IPS-15b (cell line): ENCODE data around the gene MKNK2.
"Not testable (repeated sequence)": the region's sequence is repeated elsewhere in the genome, so short reads cannot be mapped to it uniquely, and the experiment has no call there.

Source experiments
- H3K27me3 ChIP-seq: one replicate; pipeline ENCODE4 v1.6.1; 2013; ENCODE audit warnings: low read length; ENCODE audit not compliant: control insufficient read depth, insufficient read depth
- H3K36me3 ChIP-seq: one replicate; pipeline ENCODE4 v1.6.1; 2013; ENCODE audit warnings: low read length; ENCODE audit not compliant: control insufficient read depth, insufficient read depth
- H3K4me1 ChIP-seq: one replicate; pipeline ENCODE4 v1.6.1; 2013; ENCODE audit warnings: mild to moderate bottlenecking, low read length; ENCODE audit not compliant: control insufficient read depth, insufficient read depth
- H3K4me3 ChIP-seq: one replicate; pipeline ENCODE4 v1.5.1; 2013; ENCODE audit warnings: low read depth, low read length
- H3K9ac ChIP-seq: one replicate; pipeline ENCODE4 v1.6.1; 2013; ENCODE audit warnings: low read depth, mild to moderate bottlenecking, low read length
- H3K9me3 ChIP-seq: one replicate; pipeline ENCODE4 v1.6.1; 2013; ENCODE audit warnings: mild to moderate bottlenecking, low read length; ENCODE audit not compliant: control insufficient read depth, insufficient read depth

Gene MKNK2

DNA sequence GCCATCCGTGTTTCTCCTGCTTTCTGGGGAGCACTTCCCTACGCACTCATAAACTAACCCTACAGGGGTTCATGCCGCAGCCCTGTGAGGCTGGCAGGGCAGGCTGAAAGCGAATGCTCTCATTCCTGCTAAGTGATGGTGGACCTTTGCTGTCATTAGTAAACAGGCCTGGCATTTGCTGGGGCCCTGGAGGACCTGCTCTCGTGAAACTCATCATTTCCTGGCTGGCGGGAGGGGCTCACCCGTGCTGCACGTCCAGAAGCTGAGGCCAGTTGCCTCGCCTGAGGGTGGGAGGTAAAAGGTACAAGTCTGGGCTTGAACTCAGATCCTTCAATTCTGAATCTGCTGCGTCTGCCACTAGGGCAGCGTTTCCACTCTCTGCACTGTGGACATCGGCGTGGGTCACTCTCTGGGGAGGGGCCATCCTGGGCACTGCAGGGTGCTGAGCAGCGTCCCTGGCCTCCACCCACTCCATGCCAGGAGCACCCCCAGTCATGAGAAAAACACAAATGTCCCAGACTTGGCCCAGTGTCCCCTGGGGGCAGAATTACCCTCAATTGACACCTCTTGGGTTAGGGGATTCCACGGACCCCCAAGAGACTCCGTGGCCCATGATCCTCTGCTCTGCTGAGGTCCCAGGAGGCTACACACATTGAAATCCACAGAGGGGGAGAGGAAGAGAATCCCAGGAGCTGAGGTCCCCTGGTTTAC is 38.1 kb upstream of the MKNK2 start:
- H3K36me3 ChIP-seq, result peaks cover 2% of the 10 kb centered on the region
- no peak overlapping the region for H3K4me3 ChIP-seq
- no peaks in the 10 kb centered on the region for H3K27me3 ChIP-seq
- H3K9ac ChIP-seq, result no peak overlapping the region
- H3K9me3 ChIP-seq, result no peaks in the 10 kb centered on the region
- no peaks in the 10 kb centered on the region for H3K4me1 ChIP-seq

DNA sequence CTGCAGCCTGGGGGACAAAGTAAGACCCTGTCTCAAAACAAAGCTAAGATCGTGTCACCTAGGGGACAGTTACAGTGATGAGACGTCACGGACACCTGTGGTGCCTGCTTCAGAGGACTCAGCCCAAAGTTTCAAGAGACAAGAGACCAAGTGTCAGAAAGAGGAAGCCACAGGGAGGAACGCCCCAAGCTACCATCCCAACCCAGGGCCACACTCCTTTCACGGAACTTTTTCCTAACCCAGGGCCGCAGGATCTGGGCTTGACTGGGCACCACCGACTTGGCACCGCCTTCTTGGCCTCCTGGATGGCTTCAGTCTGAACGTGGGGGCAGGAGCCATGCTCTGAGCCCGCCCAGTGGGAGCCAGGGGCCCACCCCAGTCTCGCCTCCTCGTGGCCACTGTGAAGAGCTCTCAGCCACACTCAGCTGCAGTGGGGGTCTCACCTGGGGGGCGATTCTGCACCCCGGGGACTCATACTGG is 36.6 kb upstream of the MKNK2 start:
- Histone ChIP-seq H3K4me1 (no peaks in the 10 kb centered on the region), H3K36me3 (peaks cover 2% of the 10 kb centered on the region), H3K9ac (no peak overlapping the region), H3K27me3 (no peaks in the 10 kb centered on the region), H3K4me3 (no peak overlapping the region), H3K9me3 (no peaks in the 10 kb centered on the region)

DNA sequence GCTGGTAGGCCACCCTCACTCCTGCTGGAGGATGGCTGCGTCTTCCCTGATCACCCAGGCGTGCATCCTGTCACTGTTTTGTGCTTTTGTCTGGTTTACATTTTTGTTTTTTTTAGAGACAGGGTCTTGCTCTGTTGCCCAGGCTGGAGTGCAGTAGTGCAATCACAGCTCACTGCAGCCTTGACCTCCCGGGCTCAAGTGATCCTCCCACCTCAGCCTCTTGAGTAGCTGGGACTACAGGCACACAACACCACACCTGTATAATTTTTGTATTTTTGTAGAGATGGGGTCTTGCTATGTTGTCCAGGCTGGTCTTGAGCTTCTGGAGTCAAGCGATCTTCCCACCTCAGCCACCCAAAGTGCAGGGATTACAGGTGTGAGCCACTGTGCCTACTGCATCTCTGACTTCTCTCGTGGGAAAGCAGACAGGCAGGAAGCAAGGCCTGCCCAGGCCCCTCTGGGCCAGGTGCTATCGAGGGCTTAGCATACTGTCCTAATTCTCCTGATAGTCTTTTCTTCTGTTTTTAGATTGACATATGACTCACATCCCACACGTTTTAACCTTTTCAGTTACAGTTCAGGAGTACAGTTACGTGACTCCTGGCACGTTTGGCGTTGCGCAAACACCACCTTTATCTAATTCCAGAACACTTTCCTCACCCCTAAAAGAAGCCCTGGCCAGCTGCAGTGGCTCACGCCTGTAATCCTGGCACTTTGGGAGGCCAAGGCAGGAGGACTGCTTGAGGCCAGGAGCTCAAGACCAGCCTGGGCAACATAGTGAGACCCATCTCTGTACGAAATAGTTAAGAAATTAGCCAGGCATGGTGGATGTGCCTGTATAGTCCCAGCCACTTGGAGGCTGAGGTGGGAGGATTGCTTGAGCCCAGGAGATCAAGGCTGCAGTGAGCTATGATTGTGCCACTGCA is 35.9 kb upstream of the MKNK2 start:
- H3K4me1 ChIP-seq, H3K9me3 ChIP-seq, H3K9ac ChIP-seq, H3K36me3 ChIP-seq, H3K27me3 ChIP-seq, H3K4me3 ChIP-seq: not testable (repeated sequence)

DNA sequence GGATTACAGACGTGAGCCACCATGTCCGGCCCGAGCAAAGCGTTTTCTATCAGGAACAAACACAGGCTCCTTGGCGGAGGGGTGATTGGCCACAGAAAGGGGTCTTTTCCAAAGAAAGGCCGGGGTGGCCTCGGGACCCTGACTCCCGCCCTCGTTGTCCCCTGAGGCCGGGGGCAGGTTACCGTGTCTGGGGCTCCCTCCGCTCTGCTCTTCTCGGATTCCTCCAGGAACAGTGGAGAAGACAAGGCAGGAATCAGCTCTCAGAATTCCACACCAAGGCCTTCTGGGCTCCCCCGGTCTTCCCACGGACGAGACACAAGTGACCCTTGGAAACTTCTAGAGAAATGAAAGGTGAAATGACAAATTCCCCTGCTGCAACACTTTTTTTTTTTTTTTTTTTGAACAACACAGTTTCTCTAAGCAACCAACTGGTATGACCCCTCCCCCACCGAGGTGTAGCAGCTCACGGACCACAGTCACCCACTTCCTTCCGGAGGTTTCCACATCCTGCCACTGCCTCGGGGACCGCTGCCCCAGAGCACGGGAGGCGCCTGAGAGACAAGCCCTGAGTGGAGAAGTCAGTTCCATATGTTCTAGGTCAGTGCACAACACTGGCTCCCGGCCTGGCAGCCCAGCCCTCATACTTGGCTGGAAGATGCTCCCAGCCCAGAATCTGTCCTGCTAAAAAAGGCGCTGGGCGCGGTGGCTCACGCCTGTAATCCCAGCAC is 34.1 kb upstream of the MKNK2 start:
- Histone ChIP-seq H3K9me3 (no peaks in the 10 kb centered on the region), H3K9ac (no peak overlapping the region), H3K27me3 (no peaks in the 10 kb centered on the region), H3K4me1 (no peaks in the 10 kb centered on the region), H3K4me3 (no peak overlapping the region), H3K36me3 (peaks cover 2% of the 10 kb centered on the region)

DNA sequence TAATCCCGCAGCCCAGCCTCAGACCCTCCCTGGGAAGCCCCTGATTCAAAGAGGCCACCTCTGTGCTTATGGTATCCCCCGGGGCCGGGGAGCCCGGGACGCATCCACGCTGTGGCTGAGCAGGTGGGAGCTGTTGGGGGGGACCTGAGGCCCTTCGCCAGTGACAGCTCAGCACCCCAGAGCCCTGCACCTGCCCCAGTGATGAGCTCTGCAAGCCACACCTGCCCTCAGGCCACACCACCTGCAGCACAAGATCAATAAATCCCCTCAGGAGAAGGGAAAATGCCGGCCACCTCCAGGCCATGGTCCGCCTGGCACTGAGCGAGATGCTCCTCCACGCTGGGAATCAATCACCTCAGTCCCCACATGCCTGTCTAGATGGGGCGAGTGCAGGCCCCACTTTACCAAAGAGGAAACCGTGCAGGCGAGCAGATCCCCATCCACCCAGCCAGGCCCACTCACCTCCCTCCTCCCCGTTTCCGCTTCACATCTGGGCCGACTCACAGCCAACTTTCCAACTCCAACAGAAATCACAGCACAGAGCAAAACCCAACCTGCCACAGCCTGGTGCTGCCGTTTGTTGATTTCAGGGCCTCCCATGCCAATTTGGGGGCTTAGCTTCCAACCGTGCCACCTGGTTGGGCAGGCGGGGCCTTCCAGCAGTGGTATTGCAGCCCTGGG is 32.3 kb upstream of the MKNK2 start:
- H3K36me3 ChIP-seq, result peaks cover 7% of the 10 kb centered on the region
- no peaks in the 10 kb centered on the region for H3K27me3 ChIP-seq
- H3K9me3 ChIP-seq, result no peaks in the 10 kb centered on the region
- no peaks in the 10 kb centered on the region for H3K4me1 ChIP-seq
- H3K4me3 ChIP-seq, result no peak overlapping the region
- no peak overlapping the region for H3K9ac ChIP-seq

DNA sequence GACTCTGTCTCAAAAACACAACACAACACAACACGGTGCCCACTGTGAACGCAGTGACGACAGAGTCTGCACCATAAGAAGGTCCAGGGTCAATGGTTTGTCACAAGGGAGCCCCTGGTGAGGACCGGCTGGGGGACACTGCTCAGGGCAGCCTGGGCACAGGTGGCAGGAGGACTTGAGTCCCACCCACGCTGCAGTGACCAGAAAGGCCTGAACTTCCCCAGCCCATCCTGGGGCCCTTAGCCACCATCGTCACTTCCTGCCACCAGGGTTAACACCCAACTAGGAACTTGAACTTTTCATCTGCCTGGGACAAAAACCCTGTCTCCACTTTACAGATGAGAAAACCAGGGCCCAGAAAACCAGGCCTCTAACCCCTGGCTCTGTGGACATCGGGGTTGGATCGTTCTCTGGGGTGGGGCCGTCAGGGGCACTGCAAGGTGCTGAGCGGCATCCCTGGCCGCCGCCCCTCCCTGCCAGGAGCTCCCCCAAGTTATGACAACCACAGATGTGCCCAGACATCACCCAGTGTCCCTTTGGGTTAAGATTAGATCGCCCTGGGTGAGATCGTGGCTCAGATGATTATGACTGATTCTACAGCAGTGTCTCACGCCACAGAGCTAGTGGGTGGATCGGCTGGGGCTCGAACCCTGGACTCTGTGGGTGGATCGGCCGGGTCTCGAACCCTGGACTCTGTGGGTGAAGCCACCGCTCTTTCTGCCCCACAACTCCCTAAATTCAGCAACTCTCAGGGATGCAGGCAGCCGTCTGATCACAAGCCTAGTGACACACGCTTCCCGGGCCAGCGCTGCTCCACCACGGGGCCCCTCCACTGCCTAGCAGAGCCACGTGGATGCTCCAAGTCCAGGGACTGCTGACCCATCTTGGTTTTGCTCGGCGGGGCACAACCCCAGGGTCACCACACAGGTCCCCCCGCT is 31.1 kb upstream of the MKNK2 start:
- Histone ChIP-seq H3K4me3 (no peak overlapping the region), H3K9ac (no peak overlapping the region), H3K9me3 (no peaks in the 10 kb centered on the region), H3K27me3 (no peaks in the 10 kb centered on the region), H3K4me1 (no peaks in the 10 kb centered on the region), H3K36me3 (peaks cover 5% of the 10 kb centered on the region)

DNA sequence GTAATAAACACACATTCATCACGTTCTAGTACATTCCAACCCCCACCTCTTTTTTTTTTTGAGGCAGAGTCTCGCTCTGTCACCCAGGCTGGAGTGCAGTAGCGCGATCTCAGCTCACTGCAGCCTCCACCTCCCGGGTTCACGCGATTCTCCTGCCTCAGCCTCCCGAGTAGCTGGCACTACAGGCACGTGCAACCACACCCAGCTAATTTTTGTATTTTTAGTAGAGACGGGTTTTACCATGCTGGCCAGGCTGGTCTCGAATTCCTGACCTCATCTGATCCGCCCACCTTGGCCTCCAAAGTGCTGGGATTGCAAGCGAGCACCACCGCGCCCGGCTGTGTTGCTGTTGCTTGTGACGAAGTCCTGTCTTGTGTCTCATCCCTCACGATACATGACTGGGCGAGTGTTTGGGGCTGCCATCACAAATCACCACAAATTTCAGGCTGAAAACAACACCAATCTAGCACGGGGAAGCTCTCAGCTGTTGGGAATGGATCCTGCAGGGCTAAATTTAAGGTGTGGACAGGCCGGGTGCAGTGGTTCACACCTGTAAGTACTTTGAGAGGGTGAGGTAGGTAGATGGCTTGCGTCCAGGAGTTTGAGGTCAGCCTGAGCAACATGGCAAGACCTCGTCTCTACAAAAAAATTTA is 29.4 kb upstream of the MKNK2 start:
- Histone ChIP-seq H3K27me3 (no peaks in the 10 kb centered on the region), H3K9me3 (no peaks in the 10 kb centered on the region), H3K4me1 (no peaks in the 10 kb centered on the region), H3K9ac (no peak overlapping the region), H3K4me3 (no peak overlapping the region), H3K36me3 (peaks cover 5% of the 10 kb centered on the region)

DNA sequence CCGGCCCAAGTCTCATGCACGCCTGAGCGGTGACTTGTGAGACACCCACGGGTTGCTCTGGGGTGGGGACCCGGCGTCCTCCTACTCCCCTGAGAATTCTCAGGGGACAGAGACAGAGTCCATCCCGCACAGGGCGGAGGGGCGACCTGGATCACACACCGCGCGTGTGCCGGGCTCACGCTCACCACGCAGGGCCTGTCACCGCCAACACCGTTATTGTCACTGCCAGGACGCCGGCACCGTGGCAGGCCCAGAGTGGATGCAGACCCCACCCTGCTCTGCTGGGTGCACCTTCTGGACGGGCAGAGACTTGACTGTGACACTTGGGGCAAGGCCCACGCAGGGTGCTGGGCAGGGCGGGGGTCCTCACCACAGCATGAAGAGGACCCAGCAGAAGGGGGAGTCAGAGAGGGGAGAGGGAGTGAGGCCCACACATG is 28.8 kb upstream of the MKNK2 start:
- H3K36me3 ChIP-seq, result peaks cover 5% of the 10 kb centered on the region
- H3K4me1 ChIP-seq, result no peaks in the 10 kb centered on the region
- H3K27me3 ChIP-seq, result no peaks in the 10 kb centered on the region
- no peak overlapping the region for H3K4me3 ChIP-seq
- no peaks in the 10 kb centered on the region for H3K9me3 ChIP-seq
- no peak overlapping the region for H3K9ac ChIP-seq

DNA sequence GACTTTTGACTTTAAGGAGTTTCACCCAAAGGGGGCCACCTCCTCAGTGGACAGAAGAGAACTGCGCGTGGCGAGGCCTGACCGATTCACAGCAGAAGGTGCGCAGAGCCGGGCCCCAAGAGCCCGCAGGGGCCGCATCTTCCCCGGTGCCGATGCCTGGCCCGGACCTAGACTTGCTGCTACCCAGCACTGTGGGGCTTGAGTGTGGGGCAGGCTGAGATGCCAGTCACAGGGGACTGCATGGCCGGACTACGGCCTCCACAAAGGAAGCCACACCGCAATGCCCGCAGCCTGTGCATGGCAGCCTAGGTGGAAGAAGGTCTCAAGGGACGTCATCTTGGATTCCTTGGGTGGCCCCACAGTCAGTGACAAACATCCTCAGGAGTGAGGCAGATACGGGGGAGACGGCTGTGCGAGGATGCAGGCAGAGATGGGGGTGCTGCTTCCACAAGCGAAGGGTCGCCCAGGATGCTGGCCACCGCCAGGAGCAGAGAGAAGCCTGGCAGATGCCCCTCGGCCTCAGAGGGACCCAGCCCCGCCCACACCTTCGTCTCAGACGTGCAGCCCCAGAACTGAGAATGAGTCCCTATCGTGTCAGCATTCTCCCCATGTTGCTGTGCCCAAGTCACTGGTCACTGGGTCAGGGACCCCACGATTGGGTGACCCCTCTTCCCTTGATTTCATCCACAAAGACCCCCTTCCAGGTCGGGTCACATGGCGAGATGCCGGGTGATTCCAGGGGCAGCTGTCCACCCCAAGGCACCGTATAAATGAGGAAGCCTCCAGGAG is 28.2 kb upstream of the MKNK2 start:
- no peak overlapping the region for H3K9ac ChIP-seq
- H3K27me3 ChIP-seq, result no peaks in the 10 kb centered on the region
- H3K4me3 ChIP-seq, result no peak overlapping the region
- H3K36me3 ChIP-seq, result peaks cover 5% of the 10 kb centered on the region
- no peaks in the 10 kb centered on the region for H3K4me1 ChIP-seq
- no peaks in the 10 kb centered on the region for H3K9me3 ChIP-seq
